Stimulated activated CD8-positive, alpha-beta memory T cell treated with anti-CD3 and anti-CD28 coated beads, Interleukin-12 subunit alpha, Interleukin-12 subunit beta, amount 100 ng/mL, for 24 hours (primary cell): ENCODE measurements around the gene BLMH.
"Not testable (repeated sequence)": the region's sequence is repeated elsewhere in the genome, so short reads cannot be mapped to it uniquely, and the experiment has no call there.

ENCODE experiments used
- DNase-seq: peaks from one replicate; pipeline ENCODE4 v3.0.0-alpha.2; 2020; ENCODE audit errors: extremely low read depth

The BLMH gene

DNA sequence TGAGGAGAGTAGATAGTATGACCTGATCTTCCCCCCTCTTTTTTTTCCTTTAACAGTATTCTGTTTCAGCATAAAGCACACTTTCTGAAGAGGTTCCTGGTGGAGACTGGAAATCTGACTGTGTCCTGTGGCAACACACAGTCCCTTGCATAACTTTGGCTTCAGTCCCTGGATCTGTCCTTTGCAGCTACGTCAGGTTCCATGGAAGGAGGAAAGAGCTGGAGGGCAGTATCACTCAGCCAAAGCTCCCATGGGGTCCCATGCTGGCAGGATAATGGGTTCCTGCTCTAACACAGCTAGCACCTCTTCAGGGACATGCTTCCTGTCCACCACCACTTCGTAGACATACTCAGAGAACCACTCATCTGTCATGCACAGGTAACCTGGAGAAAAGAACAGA is 43.0 kb downstream of the BLMH start:
- no peak for DNase-seq

- no peak for DNase-seq
These were observed 45.3 kb downstream of the BLMH start for GRCh38 chr17:30246460-30246859.

DNA sequence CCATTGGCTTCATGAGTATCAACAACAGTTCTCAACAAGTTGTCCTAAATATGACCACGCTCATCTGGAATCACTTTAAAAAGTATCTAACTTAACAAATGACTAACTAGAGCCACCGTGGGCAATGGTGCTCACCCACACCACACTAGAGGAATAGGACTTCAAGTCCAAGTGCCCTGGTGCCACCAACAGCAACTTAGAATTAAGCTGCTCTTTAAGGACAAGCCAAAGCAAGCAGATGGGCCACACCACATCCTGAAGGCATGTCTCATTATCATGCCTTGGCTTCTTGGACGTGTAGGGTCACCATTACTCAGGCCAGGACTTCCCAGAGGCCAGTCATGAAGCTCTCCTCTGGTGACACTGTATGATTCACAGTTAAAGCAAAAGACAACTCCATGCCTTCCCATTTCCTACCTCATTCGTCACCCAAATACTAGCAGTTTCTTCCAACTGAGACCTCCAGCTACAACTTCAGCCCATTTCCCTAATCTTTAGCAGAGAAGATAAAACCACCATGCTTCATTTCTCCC is 46.8 kb downstream of the BLMH start:
- no peak for DNase-seq

DNA sequence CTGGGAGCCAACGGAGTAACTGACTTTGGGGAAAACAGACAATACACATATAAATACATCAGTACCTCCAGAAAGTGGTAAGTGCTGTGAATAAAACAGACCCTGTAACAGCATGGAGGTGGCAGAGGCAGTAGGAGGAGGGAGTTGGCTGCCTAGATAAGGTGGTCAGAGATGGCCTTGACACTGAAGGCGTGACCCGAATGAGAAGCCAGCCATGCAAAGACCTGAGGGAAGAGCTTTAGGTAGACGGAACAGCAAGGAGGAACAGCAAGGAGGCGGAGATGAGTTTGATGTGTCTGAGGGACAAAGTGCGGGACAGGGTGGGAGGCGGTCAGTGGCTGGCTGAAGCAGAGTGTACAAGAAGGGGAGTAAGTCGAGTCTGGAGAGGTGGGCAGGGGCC is 48.2 kb downstream of the BLMH start:
- DNase-seq, result no peak

DNA sequence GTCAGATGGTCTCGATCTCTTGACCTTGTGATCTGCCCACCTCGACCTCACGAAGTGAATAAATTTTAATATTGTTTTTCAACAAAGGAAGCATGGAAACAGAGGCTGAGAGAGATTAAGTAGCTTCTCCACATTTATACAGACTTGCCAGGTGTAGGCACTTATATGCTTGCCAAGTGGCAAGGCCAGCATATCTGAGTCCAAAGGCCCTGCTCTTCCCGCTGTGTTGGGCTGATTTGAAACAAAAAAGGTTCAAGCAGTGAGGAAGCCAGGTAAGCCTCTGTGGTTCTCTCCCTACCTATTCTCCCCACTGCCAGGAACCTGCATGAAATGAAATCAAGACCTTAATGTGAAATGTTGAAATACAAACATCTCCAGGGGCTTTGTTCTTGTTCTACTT is 48.7 kb downstream of the BLMH start:
- DNase-seq, result no peak

GRCh38 chr17:30241051-30241450 is 50.7 kb downstream of the BLMH start:
- DNase-seq, result no peak

DNA sequence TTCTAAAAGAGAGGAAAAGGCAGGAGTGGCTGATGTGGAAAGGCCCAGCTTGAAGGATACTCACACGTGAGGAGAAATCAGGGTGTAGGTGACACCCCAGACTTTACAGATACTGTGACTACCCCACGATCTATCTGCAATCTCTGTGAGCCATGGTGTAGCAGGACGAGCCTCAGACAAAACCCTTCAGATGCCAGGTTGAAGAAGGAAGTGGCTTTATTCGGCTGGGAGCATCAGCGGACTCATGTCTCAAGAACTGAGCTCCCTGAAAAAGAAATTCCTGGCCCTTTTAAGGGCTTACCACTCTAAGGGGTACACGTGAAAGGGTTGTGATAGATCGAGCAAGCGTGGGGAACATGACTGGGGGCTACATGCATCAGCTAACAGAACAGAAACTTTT is 51.6 kb downstream of the BLMH start:
- no peak for DNase-seq

- no peak for DNase-seq
These were observed 52.7 kb downstream of the BLMH start for GRCh38 chr17:30239089-30239462.

DNA sequence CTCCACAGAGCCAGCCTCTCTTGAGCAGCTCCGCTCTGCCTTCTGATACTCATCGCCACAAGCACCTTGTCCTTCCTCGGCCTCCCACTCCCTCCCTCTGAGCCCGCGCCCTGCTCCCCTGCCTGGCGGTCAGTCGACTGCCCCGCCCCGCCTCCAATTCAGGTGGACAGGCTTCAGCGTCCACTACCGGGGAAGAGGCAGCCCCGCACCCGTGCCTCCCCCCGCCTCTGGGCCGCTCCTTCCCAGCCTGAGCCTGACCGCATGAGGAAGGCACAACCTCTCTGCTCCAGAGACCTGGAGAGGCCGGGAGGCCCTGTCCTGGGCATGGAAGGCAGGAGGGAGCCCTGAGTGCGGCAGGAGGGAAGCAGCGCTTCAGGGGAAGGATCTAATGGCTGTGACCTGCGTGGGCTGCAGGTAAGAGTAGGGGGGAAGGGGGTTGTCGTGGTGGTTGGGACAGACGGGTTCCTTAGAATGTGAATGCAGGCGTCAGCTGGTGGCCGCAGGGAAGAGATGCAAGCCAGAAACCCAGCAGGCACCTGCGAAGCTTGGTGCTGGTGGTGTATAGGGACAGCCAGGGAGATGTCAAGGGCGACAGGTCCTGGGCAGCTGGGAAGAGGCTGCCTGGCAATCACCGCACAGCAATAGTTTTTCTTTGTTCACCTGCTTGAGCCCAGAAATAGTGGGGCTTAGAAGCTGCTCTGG is 53.2 kb downstream of the BLMH start:
- no peak for DNase-seq

DNA sequence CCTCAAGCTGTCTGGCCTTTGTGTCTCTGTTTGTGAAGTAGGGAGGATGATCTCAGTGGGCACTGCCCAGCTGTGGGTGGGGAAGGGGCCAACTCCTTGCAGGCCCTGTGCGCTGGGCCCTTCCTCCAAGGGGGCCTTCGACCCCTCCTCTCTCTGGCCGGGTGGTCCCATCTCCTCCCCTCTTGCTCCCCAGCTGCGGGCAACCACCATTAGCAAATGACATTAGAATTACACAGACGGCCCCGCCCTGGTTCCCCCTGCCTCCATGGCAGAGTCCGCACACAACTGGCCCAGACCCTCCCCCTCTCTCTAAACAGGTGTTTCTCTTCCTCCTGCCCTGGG is 53.8 kb downstream of the BLMH start:
- no peak for DNase-seq

DNA sequence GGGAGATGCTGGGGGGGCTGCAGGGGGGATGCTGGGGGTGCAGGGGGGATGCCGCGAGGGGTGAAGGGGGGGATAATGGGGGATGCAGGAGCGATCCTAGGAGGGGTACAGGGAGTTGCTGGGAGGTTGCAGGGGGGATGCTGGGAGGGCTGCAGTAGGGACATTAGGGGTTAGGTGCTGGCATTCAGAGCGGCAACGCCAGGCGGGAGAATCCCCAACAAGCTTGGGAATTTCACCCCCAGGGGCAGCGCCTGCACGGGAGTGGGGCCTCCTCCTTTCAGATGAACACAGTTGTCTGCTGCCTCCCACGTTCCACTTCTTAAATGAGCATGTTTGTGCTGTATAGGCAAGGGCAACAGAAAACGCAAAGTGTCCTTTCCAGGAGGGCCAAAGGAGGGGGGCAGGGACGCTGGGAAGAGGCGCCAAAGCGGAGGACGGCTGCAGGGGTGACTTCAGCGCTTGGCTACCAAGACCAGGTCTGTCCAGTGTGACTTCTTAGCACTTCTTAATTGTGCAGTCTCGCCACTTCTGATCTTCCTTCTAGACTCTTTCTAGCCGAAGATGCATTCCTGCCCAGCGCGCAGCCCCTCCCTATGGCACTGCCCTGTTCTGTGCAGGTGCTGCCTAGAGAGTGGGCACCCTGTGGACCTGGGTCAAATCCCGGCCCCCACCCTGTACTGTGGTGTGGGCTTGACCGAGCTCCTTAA is 54.3 kb downstream of the BLMH start:
- DNase-seq, result no peak

DNA sequence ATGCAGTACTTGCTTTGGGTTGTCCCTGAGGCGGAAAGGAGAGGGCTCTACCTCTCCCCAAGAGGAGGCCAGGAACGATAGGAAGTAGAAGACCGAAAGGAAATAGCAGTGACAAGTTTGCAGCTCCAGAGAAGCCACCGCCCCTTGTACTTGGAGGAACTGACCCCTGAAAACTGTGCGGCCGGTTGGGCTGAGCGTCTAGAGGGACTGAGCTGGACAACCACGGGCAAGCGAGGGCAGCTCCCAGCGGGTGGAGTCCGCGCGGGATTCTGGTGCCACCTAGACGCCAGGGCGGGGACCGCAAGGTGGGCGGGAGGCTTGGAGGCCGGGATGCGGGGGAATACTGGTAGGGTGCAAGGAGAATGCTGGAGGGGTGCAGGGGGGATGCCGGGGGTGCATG is 55.0 kb downstream of the BLMH start:
- DNase-seq, result no peak

- DNase-seq, result no peak
These were observed 55.5 kb downstream of the BLMH start for GRCh38 chr17:30236297-30236624.

DNA sequence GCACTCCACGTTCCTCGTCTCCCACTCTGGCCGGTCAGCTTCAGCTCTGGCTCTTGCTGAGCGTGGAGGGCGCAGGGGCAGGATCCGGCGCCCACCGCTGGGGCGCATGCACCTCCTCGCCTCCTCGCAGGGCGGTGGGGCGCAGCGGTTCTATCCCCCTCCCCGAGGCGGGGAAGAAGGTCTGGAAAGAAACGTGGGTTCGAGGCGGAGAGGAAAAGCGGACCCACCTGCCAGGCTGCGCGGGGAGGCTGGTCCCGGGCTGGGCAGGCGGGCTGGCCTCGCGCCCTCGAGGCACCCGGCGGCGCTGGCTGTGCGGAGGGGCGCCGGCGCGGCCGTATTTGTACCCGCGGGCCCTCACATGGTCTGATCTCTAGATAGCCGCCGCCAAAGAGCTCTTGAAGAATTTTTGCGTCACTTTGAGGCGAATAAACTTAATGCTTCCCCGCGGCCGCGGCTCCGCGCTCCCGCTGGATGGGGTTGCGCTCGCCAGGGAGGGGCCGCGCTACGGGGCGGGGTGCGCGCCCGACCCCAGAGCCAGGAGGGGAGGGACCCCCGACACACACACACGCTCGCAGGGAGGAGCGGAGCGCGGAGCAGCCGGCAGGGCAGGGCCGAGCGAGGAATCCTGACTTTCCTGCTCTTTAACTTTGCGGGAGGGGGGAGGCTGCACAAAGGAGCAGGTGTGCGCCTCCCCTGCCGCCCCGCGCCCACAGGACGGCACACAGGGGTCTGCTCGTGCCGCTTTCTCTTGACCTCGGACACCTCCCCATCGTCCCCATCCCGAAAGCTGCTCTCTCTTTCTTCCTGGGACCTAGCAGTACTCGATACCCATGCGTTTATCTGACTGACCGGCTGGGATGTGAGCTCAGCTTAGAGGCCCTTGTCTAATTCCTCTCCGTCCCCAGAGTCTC is 56.1 kb downstream of the BLMH start, which contains the start of gene SLC6A4:
Gene SLC6A4 (minus strand): TSS at position 312 of the 911 bp plus-strand sequence. CDS start 13,739 bp downstream, outside the sequence.
- DNase-seq, result no peak

- no peak for DNase-seq
These were observed 56.8 kb downstream of the BLMH start for GRCh38 chr17:30234964-30235363.

DNA sequence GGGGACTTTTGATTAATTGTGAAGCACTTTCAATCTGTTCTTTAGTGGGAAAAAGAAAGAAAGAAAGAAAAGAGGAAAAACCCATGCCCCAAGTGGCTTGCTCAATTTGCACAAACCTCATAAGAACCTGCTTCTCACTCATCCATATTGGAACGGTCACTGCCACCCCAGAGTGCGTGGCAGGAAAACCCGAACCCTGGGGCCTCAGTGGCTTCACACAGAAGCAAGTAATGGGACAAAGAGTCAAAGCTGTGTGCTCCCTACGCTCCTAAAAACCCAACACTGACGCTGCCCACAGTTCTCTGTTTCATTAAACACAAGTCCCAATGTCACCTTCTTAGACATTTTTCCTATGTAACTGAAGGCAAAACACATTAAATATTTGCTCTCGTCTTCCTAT is 57.4 kb downstream of the BLMH start:
- no peak for DNase-seq

GRCh38 chr17:30232824-30233427 is 58.8 kb downstream of the BLMH start:
- DNase-seq, result no peak

GRCh38 chr17:30232015-30232823 is 59.5 kb downstream of the BLMH start:
- no peak for DNase-seq

- no peak for DNase-seq
These were observed 61.1 kb downstream of the BLMH start for GRCh38 chr17:30230596-30231125.

DNA sequence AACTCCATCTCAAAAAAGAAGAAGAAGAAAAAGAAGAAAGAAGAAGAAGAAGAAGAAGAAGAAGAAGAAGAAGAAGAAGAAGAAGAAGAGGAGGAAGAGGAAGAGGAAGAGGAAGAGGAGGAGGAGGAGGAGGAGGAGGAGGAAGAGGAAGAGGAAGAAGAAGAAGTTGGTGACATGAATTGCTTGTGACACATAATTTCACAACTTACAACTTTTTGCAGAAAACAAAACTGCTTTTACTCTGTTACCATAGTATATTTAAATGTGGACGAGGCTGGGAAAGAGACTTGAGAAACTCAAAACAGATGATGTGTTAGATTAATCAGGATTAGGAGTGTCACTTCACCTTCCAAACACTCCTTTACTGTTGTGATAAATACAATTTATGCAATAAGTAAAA is 61.7 kb downstream of the BLMH start:
- not testable (repeated sequence) for DNase-seq

DNA sequence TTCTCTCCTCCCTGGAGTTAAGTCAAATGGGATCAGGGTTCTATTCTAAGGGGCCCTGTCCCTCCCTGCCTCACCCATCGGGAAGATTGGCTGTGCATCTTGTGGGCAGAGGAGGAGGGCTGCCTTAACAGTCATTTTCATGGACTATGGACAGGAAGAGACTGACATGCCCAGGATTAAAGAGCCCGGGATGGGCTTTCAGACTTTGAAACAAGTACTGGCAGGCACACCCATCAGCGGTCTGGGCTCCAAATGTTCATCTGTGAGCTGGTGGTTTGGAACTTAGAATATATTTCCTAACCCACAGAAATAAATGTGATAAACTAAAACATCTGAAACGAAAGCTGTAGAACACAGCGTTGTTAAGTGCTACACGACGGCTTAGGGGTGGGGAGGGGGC is 62.7 kb downstream of the BLMH start:
- no peak for DNase-seq
